Glomerular endothelial cell (primary cell): ENCODE results near the gene KIAA1671. TPM values are rescaled to one million over a fixed set of nuclear protein-coding genes. Genes with fewer than 3 reads are reported as not detected.

Experiments
- DNase-seq: peaks from one replicate; pipeline ENCODE4 v3.0.0-alpha.2; 2011; ENCODE audit warnings: low read depth, low spot score; ENCODE audit errors: extremely low read depth
- total RNA-seq: library from RNA; depleted of rRNA; stranded (reverse); fragments of >200 nt; gene quantifications from 2 replicates; pipeline ENCODE4 v1.2.3, GENCODE V29; 2015

The KIAA1671 gene
- total RNA-seq, 1 donor from 2014 or later = 91.0 TPM

GRCh38 chr22:24950272-24950902 is 2.1 kb upstream of the KIAA1671 start:
- no peak for DNase-seq

GRCh38 chr22:24952837-24953383 is 394 bp downstream of the KIAA1671 start:
- DNase-seq = no peak

- no peak for DNase-seq
Observed at GRCh38 chr22:24953384-24954113, 1.0 kb downstream of the KIAA1671 start.

GRCh38 chr22:24954114-24954463 is 1.6 kb downstream of the KIAA1671 start:
- DNase-seq = no peak

GRCh38 chr22:24954856-24955255 is 2.3 kb downstream of the KIAA1671 start:
- no peak for DNase-seq

GRCh38 chr22:24957043-24957442 is 4.5 kb downstream of the KIAA1671 start:
- DNase-seq = no peak

GRCh38 chr22:24961217-24961844 is 8.8 kb downstream of the KIAA1671 start:
- DNase-seq = no peak

GRCh38 chr22:24962094-24962493 is 9.6 kb downstream of the KIAA1671 start:
- DNase-seq = no peak

GRCh38 chr22:24962835-24963234 is 10.3 kb downstream of the KIAA1671 start:
- no peak for DNase-seq

- DNase-seq = no peak
Observed at GRCh38 chr22:24964441-24964840, 11.9 kb downstream of the KIAA1671 start.

- no peak for DNase-seq
Observed at GRCh38 chr22:24965822-24966626, 13.5 kb downstream of the KIAA1671 start.

- no peak for DNase-seq
Observed at GRCh38 chr22:24968066-24968561, 15.6 kb downstream of the KIAA1671 start.

- DNase-seq = no peak
Observed at GRCh38 chr22:24969560-24970301, 17.2 kb downstream of the KIAA1671 start.

- DNase-seq = no peak
Observed at GRCh38 chr22:24972369-24972768, 19.9 kb downstream of the KIAA1671 start.

- no peak for DNase-seq
Observed at GRCh38 chr22:24973872-24974271, 21.4 kb downstream of the KIAA1671 start.

GRCh38 chr22:24975125-24975640 is 22.7 kb downstream of the KIAA1671 start:
- DNase-seq = no peak

- no peak for DNase-seq
Observed at GRCh38 chr22:24975813-24976341, 23.4 kb downstream of the KIAA1671 start.

GRCh38 chr22:24976442-24977218 is 24.1 kb downstream of the KIAA1671 start:
- no peak for DNase-seq
